HG02870 (cell line): Measurements from ENCODE around the gene ZNF236.

Source experiments
- ATAC-seq: cut with Tn5 transposase; IDR thresholded peaks from one replicate; pipeline ENCODE4 v1.9.1; 2021; ENCODE audit warnings: mild to moderate bottlenecking, moderate library complexity; ENCODE audit not compliant: unreplicated experiment

ZNF236 gene

GRCh38 chr18:76821356-76821874 is 942 bp upstream of the ZNF236 start:
- ATAC-seq, result no peak

GRCh38 chr18:76821875-76822505 is 367 bp upstream of the ZNF236 start:
- peak; percentile 42 for ATAC-seq

GRCh38 chr18:76823161-76823538 is 793 bp downstream of the ZNF236 start:
- no peak for ATAC-seq

- ATAC-seq, result no peak
These were observed 1.2 kb downstream of the ZNF236 start for GRCh38 chr18:76823587-76824011.

GRCh38 chr18:76824145-76824676 is 1.9 kb downstream of the ZNF236 start:
- ATAC-seq, result no peak

GRCh38 chr18:76824754-76825153 is 2.4 kb downstream of the ZNF236 start:
- no peak for ATAC-seq

GRCh38 chr18:76827205-76828200 is 5.1 kb downstream of the ZNF236 start:
- no peak for ATAC-seq

- no peak for ATAC-seq
These were observed 12.0 kb downstream of the ZNF236 start for GRCh38 chr18:76834379-76834778.

- no peak for ATAC-seq
These were observed 13.0 kb downstream of the ZNF236 start for GRCh38 chr18:76835380-76835779.

GRCh38 chr18:76837071-76837470 is 14.7 kb downstream of the ZNF236 start:
- no peak for ATAC-seq

GRCh38 chr18:76838182-76838581 is 15.8 kb downstream of the ZNF236 start:
- ATAC-seq, result no peak

- no peak for ATAC-seq
These were observed 16.9 kb downstream of the ZNF236 start for GRCh38 chr18:76839086-76839794.

GRCh38 chr18:76842837-76843530 is 20.6 kb downstream of the ZNF236 start:
- no peak for ATAC-seq

- no peak for ATAC-seq
These were observed 21.8 kb downstream of the ZNF236 start for GRCh38 chr18:76844144-76844543.

- ATAC-seq, result no peak
These were observed 22.6 kb downstream of the ZNF236 start for GRCh38 chr18:76844742-76845477.

GRCh38 chr18:76846217-76846616 is 23.9 kb downstream of the ZNF236 start:
- ATAC-seq, result no peak

- ATAC-seq, result no peak
These were observed 25.6 kb downstream of the ZNF236 start for GRCh38 chr18:76847916-76848315.

- no peak for ATAC-seq
These were observed 27.8 kb downstream of the ZNF236 start for GRCh38 chr18:76850112-76850511.

GRCh38 chr18:76855594-76855993 is 33.2 kb downstream of the ZNF236 start:
- ATAC-seq, result no peak

GRCh38 chr18:76857476-76857875 is 35.1 kb downstream of the ZNF236 start:
- no peak for ATAC-seq
